NCI-H146 (cell line): ENCODE data around the gene PYCR2.
A peak's percentile ranks its signal among the peaks of the same experiment; 100 is the strongest.
"Not testable (repeated sequence)": the region's sequence is repeated elsewhere in the genome, so short reads cannot be mapped to it uniquely, and the experiment has no call there.

Experiments
- DNase-seq: peaks from one replicate; lab custom pipeline; 2025; lab: John Stamatoyannopoulos, UW

Gene PYCR2

GRCh38 chr1:225923692-225924555 is at the start of gene PYCR2:
Gene PYCR2 (minus strand): TSS chr1:225924250. CDS start chr1:225924110, 140 bp downstream.
- peak; percentile 97 for DNase-seq

GRCh38 chr1:225973158-225973557 is 49.1 kb upstream of the PYCR2 start:
- DNase-seq, result peak; percentile 81

GRCh38 chr1:225972344-225973152 is 48.5 kb upstream of the PYCR2 start:
- no peak for DNase-seq

GRCh38 chr1:225970592-225971157 is 46.6 kb upstream of the PYCR2 start:
- DNase-seq, result not testable (repeated sequence)

- DNase-seq, result not testable (repeated sequence)
These were observed 45.7 kb upstream of the PYCR2 start for GRCh38 chr1:225969751-225970150.

GRCh38 chr1:225965231-225965630 is 41.2 kb upstream of the PYCR2 start:
- no peak for DNase-seq

- DNase-seq, result no peak
These were observed 39.9 kb upstream of the PYCR2 start for GRCh38 chr1:225963735-225964530.

- DNase-seq, result peak; percentile 74
These were observed 38.5 kb upstream of the PYCR2 start for GRCh38 chr1:225962440-225962975.

GRCh38 chr1:225961659-225962439 is 37.8 kb upstream of the PYCR2 start:
- DNase-seq, result no peak

- DNase-seq, result no peak
These were observed 34.0 kb upstream of the PYCR2 start for GRCh38 chr1:225958041-225958440.

- DNase-seq, result no peak
These were observed 30.7 kb upstream of the PYCR2 start for GRCh38 chr1:225954753-225955152.

- no peak for DNase-seq
These were observed 29.3 kb upstream of the PYCR2 start for GRCh38 chr1:225953315-225953714.

GRCh38 chr1:225950905-225951497 is 27.0 kb upstream of the PYCR2 start:
- DNase-seq, result no peak

- peak; percentile 15 for DNase-seq
These were observed 25.0 kb upstream of the PYCR2 start for GRCh38 chr1:225949041-225949440.

GRCh38 chr1:225946803-225947202 is 22.8 kb upstream of the PYCR2 start:
- DNase-seq, result no peak

- DNase-seq, result no peak
These were observed 22.1 kb upstream of the PYCR2 start for GRCh38 chr1:225946082-225946620.

GRCh38 chr1:225945564-225945963 is 21.5 kb upstream of the PYCR2 start:
- DNase-seq, result no peak

- DNase-seq, result no peak
These were observed 20.9 kb upstream of the PYCR2 start for GRCh38 chr1:225944951-225945350.

- DNase-seq, result no peak
These were observed 20.3 kb upstream of the PYCR2 start for GRCh38 chr1:225944387-225944786.

GRCh38 chr1:225943582-225943981 is 19.5 kb upstream of the PYCR2 start:
- DNase-seq, result no peak
